GM12878 (cell line): ENCODE data around the gene TUBA4B. TPM values are rescaled to one million over a fixed set of nuclear protein-coding genes. Genes with fewer than 3 reads are reported as not detected.

ENCODE experiments used
- ATAC-seq: fragments of 200-7000 bp; cut with Tn5 transposase; 3 replicates; pipeline ENCODE4 v1.9.1; 2020; ENCODE audit warnings: mild to moderate bottlenecking, moderate library complexity
- BruUV-seq: library from RNA; stranded (reverse); fragments of 400-500 nt; replicated peaks from 2 replicates; lab custom pipeline; 2021; lab: Mats Ljungman, UMichigan
- CTCF ChIA-PET: fragments of 300-600 bp; sonication (Branson Sonifier 250); formaldehyde crosslinking; extraction: SDS; loops from one replicate; lab custom pipeline; 2021; ENCODE audit warnings: inconsistent platforms; lab: Yijun Ruan, JAX
- POLR2A ChIA-PET: fragments of 350-600 bp; formaldehyde crosslinking; extraction: SDS; loops from one replicate; lab custom pipeline; 2021; ENCODE audit warnings: inconsistent platforms; lab: Charles Lee
- RAD21 ChIA-PET: fragments of 300-600 bp; sonication (Branson Sonifier 250); formaldehyde crosslinking; loops from one replicate; lab custom pipeline; 2023; ENCODE audit warnings: antibody characterized with exemption; ENCODE audit not compliant: unreplicated experiment; lab: Charles Lee
- SMC1A ChIA-PET: fragments of 300-600 bp; sonication (Branson Sonifier 250); formaldehyde crosslinking; loops from one replicate; lab custom pipeline; 2023; ENCODE audit not compliant: unreplicated experiment, uncharacterized antibody; lab: Charles Lee
- DNase-seq: peaks from one replicate; pipeline ENCODE4 v3.0.0-alpha.2; 2011; ENCODE audit warnings: low read depth, low spot score
- FAIRE-seq: peaks from 3 replicates; lab custom pipeline; 2011; peaks lifted over from hg19 to GRCh38; lab: Jason Lieb, UNC
- H2AFZ ChIP-seq: 2 replicates; pipeline ENCODE4 v1.6.0; 2011; ENCODE audit warnings: low read depth, low read length, control low read depth; ENCODE audit not compliant: control insufficient read depth
- H3K27ac ChIP-seq: 2 replicates; pipeline ENCODE4 v1.5.1; 2011; ENCODE audit warnings: control low read depth; ENCODE audit not compliant: control insufficient read depth, insufficient read depth
- H3K27me3 ChIP-seq, 2 experiments: replicated peaks in 1 of 2; 2 replicates each; pipeline versions ENCODE4 v1.6.0 to v1.6.1; 2011; ENCODE audit warnings: low read length in 1 of 2; ENCODE audit not compliant: control insufficient read depth in 2 of 2, insufficient read depth in 2 of 2
- H3K36me3 ChIP-seq, 2 experiments: 2 replicates each; pipeline ENCODE4 v1.5.1; 2011; ENCODE audit warnings: low read length in 1 of 2; ENCODE audit not compliant: control insufficient read depth in 2 of 2, insufficient read depth in 2 of 2
- H3K4me1 ChIP-seq: 2 replicates; pipeline ENCODE4 v1.6.1; 2011; ENCODE audit warnings: mild to moderate bottlenecking, low read length, moderate library complexity, mixed read lengths; ENCODE audit not compliant: control insufficient read depth, insufficient read depth
- H3K4me2 ChIP-seq: 2 replicates; pipeline ENCODE4 v1.6.0; 2011; ENCODE audit warnings: control low read depth; ENCODE audit not compliant: control insufficient read depth, insufficient read depth
- H3K4me3 ChIP-seq: fragments of 200-600 bp; sonication (generic); 2 replicates; pipeline ENCODE4 v1.5.1; 2016
- H3K79me2 ChIP-seq: 2 replicates; pipeline ENCODE4 v1.6.0; 2011; ENCODE audit warnings: low read length; ENCODE audit not compliant: control insufficient read depth, insufficient read depth
- H3K9ac ChIP-seq: 2 replicates; pipeline ENCODE4 v1.8.0; 2011; ENCODE audit warnings: low read length, control low read depth, mixed read lengths; ENCODE audit not compliant: control insufficient read depth, insufficient read depth
- H3K9me3 ChIP-seq: replicated peaks from 3 replicates; pipeline ENCODE4 v1.5.1; 2011; ENCODE audit warnings: mild to moderate bottlenecking, low read length; ENCODE audit not compliant: control insufficient read depth, insufficient read depth
- H4K20me1 ChIP-seq: 2 replicates; pipeline ENCODE4 v1.6.0; 2011; ENCODE audit not compliant: control insufficient read depth, insufficient read depth
- HDGF ChIP-seq: fragments of 450-650 bp; IDR thresholded peaks from 2 replicates; pipeline ENCODE4 v1.6.1; 2016; ENCODE audit warnings: antibody characterized with exemption
- IRF4 ChIP-seq: IDR thresholded peaks from 2 replicates; pipeline ENCODE4 v1.6.1; 2011; ENCODE audit warnings: low read depth, low read length
- MYB ChIP-seq: fragments of 150-350 bp; IDR thresholded peaks from 2 replicates; pipeline ENCODE4 v1.6.1; 2014; ENCODE audit warnings: mild to moderate bottlenecking, low read depth, low read length, borderline replicate concordance
- NFYB ChIP-seq: IDR thresholded peaks from 2 replicates; pipeline ENCODE4 v1.6.1; 2011; ENCODE audit warnings: low read depth, mild to moderate bottlenecking, low read length, improper control_type of control experiment, moderate library complexity; ENCODE audit not compliant: insufficient read depth
- NR2C1 ChIP-seq: fragments of 450-650 bp; IDR thresholded peaks from 2 replicates; pipeline ENCODE4 v1.6.1; 2017; ENCODE audit warnings: antibody characterized with exemption, mild to moderate bottlenecking, moderate library complexity
- POU2F2 ChIP-seq: IDR thresholded peaks from 3 replicates; pipeline ENCODE4 v1.6.1; 2011; ENCODE audit warnings: low read depth, mild to moderate bottlenecking, low read length, borderline replicate concordance
- RAD21 ChIP-seq: IDR thresholded peaks from 2 replicates; pipeline ENCODE4 v1.6.1; 2011; ENCODE audit warnings: mild to moderate bottlenecking, low read depth, low read length, moderate library complexity; ENCODE audit not compliant: insufficient read depth
- WGBS: methylation state at CpG from one replicate; pipeline ENCODE4 v1.1.6; 2016; ENCODE audit warnings: low lambda C conversion rate; ENCODE audit not compliant: insufficient replicate concordance, insufficient coverage; ENCODE audit errors: missing lambda C conversion rate; 5-methylcytosine and 5-hydroxymethylcytosine counted together
- in situ Hi-C: fragments of 300-500 bp; cut with MboI; formaldehyde crosslinking; loops from 9 replicates; pipeline ENCODE4 v1.14.3; 2018; ENCODE audit warnings: mixed read lengths
- intact Hi-C: fragments of 100-400 bp; cut with micrococcal nuclease; formaldehyde crosslinking; loops from one replicate; pipeline ENCODE4 v1.14.2; 2022; ENCODE audit not compliant: unreplicated experiment
- polyA plus RNA-seq, 11 experiments: library from polyadenylated mRNA; depleted of rRNA in 4 of 11; unstranded in 6 of 11; stranded (reverse) in 5 of 11; fragments of >200 nt; fragmentation: Nextera tagmentation in 4 of 11; fragmentation: Illumina TruSeq in 1 of 11; extraction: Ambion mirVana in 4 of 11; extraction: Trizol in 1 of 11; gene quantifications; 1 replicate in 1 of 11; 2 replicates in 10 of 11; pipeline versions ENCODE4 v1.2.1 to v1.2.3, GENCODE V29; 2011 to 2016; ENCODE audit warnings: inconsistent platforms in 2 of 11, missing spikeins in 2 of 11, low read depth in 1 of 11
- total RNA-seq, 4 experiments: library from RNA; depleted of rRNA in 3 of 4; stranded (reverse); fragments of >200 nt in 3 of 4; fragmentation: Illumina TruSeq in 1 of 4; extraction: Trizol in 1 of 4; gene quantifications; 2 replicates each; pipeline versions ENCODE4 v1.2.1 to v1.2.3, GENCODE V29; 2013 to 2021

TUBA4B gene
- total and polyA plus RNA-seq, 10 of the 15 experiments (the other 5 are each of a cell fraction or from before 2014, with no cell fraction given) = 0.07 TPM; not detected in 9

DNA sequence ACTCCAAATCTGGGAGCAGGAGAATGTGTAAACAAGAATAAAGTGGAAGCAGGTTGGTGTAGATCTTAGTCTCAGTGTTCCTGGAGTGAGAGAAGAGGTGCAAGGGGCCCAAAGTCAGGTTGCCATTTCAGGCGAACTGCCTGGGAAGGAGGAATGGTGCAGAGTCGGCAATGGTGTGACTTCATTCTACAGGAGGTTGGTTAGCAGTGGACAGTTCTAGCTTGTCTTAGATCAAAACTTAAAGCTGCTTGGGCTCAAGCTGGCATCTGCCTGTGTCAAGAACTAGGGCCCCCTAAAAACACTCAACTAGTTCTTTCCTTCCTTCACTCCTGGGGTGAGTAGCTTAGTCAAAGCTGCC lies 4.2 kb upstream of the TUBA4B start:
- Histone ChIP-seq H3K4me2 (peak overlapping the region; percentile 9), H3K9ac (peak overlapping the region; percentile 13; the same call in 1 of the 2 replicates), H3K9me3 (no peaks in the 10 kb centered on the region), H4K20me1 (0 out of 2 replicates have a peak, but pooled peaks cover 4% of the 10 kb centered on the region), H3K27ac (peak overlapping the region; percentile 58), H3K79me2 (peaks cover 60% of the 10 kb centered on the region), H3K4me3 (peak overlapping the region; percentile 35; the same call in 1 of the 2 replicates), H2AFZ (no peak overlapping the region), H3K36me3 (peaks cover 12 to 19% of the 10 kb centered on the region in 2 experiments), H3K27me3 (no peaks in the 10 kb centered on the region), H3K4me1 (peaks cover 53% of the 10 kb centered on the region)
- ATAC-seq = no peak
- no peak for DNase-seq
- CTCF ChIA-PET = interaction anchor here (0.6 to 5.5 kb wide), 12 partner anchors 10 to 958 kb away, joined by 3 to 69 read pairs (median 4); partner anchors contain the start of genes ANKZF1, ATG9A, CNPPD1 and DNAJB2
- POLR2A ChIA-PET = interaction anchor here (0.5 to 9.0 kb wide), 14 partner anchors 9 to 97 kb away, joined by 3 to 160 read pairs (median 6); partner anchors contain the start of genes ANKZF1, ATG9A, CNPPD1 and DNAJB2
- in situ Hi-C loops (no loop called here), intact Hi-C loops (no loop called here)
- SMC1A ChIA-PET = interaction anchor here (1.2 to 8.6 kb wide), 10 partner anchors 11 to 89 kb away, joined by 3 to 98 read pairs (median 11); partner anchors contain the start of genes ANKZF1, ATG9A, CNPPD1 and DNAJB2
- RAD21 ChIA-PET = interaction anchor here (0.5 to 3.2 kb wide), 15 partner anchors 9 to 893 kb away, joined by 3 to 46 read pairs (median 5); partner anchors contain the start of genes ANKZF1, ATG9A, CNPPD1 and DNAJB2
- FAIRE-seq = no peak
- BruUV-seq = no TSS peak
- WGBS = 15% methylated on average over 2 of the region's 2 CpGs
- TF ChIP-seq HDGF (0 out of 2 replicates have a peak, but pooled peaks have one; percentile 5), POU2F2 (no peak), IRF4 (no peak), MYB (no peak), RAD21 (no peak), NR2C1 (no peak), NFYB (no peak)
